ENCODE data around the gene LAT. TPM values are rescaled to one million over a fixed set of nuclear protein-coding genes. Genes with fewer than 3 reads are reported as not detected.

LAT gene
- total RNA-seq, 2 experiments from 2014 or later: 17.5 to 19.8 TPM

GRCh38 chr16:29025735-29026134, 40.9 kb downstream of the LAT start:
- ChIA-PET CTCF (ENCODE audit: unreplicated experiment) (no interaction called here), POLR2A (no interaction called here)
- no TSS peak for BruUV-seq (replicated peaks)
- Histone ChIP-seq H3K4me2 (ENCODE audit: low read length) (no peak overlapping the region), H3K36me3 (ENCODE audit: insufficient read depth, low read length) (no peaks in the 10 kb centered on the region), H2AFZ (ENCODE audit: low read length) (no peak overlapping the region), H4K20me1 (ENCODE audit: insufficient read depth, low read length) (no peaks in the 10 kb centered on the region), H3K4me3 (ENCODE audit: low read depth, low read length, poor library complexity, severe bottlenecking) (no peak overlapping the region), H3K9me2 (ENCODE audit: insufficient read depth, low read length) (no peaks in the 10 kb centered on the region), H3K4me1 (ENCODE audit: insufficient read depth, low read length, poor library complexity, severe bottlenecking) (no peaks in the 10 kb centered on the region), H3K79me2 (ENCODE audit: insufficient read depth, low read depth, low read length) (no peaks in the 10 kb centered on the region), H3K27ac (ENCODE audit: low read depth, low read length, poor library complexity, severe bottlenecking) (no peak overlapping the region), H3K9me3 (ENCODE audit: low read length) (no peaks in the 10 kb centered on the region)
- no peak for TF ChIP-seq EZH2phosphoT487 (IDR thresholded peaks at IDR 0.05; ENCODE audit: borderline replicate concordance, low read depth, low read length)
- TF ChIP-seq CTCF (conservative IDR thresholded peaks at IDR 0.05; ENCODE audit: low read length): no peak
- no peak for DNase-seq (ENCODE audit: low spot score)
- intact Hi-C loops (cut with micrococcal nuclease; ENCODE audit: unreplicated experiment): no loop called here

- Histone ChIP-seq H3K79me2 (ENCODE audit: insufficient read depth, low read depth, low read length) (no peaks in the 10 kb centered on the region), H3K9me3 (ENCODE audit: low read length) (no peaks in the 10 kb centered on the region), H3K27ac (ENCODE audit: low read depth, low read length, poor library complexity, severe bottlenecking) (no peak overlapping the region), H2AFZ (ENCODE audit: low read length) (no peak overlapping the region), H3K4me2 (ENCODE audit: low read length) (no peak overlapping the region), H3K9me2 (ENCODE audit: insufficient read depth, low read length) (no peaks in the 10 kb centered on the region), H4K20me1 (ENCODE audit: insufficient read depth, low read length) (no peaks in the 10 kb centered on the region), H3K36me3 (ENCODE audit: insufficient read depth, low read length) (no peaks in the 10 kb centered on the region), H3K4me1 (ENCODE audit: insufficient read depth, low read length, poor library complexity, severe bottlenecking) (no peaks in the 10 kb centered on the region), H3K4me3 (ENCODE audit: low read depth, low read length, poor library complexity, severe bottlenecking) (no peak overlapping the region)
- no peak for DNase-seq (ENCODE audit: low spot score)
- TF ChIP-seq CTCF (conservative IDR thresholded peaks at IDR 0.05; ENCODE audit: low read length) (no peak), EZH2phosphoT487 (IDR thresholded peaks at IDR 0.05; ENCODE audit: borderline replicate concordance, low read depth, low read length) (no peak)
- no TSS peak for BruUV-seq (replicated peaks)
- ChIA-PET POLR2A (no interaction called here), CTCF (ENCODE audit: unreplicated experiment) (no interaction called here)
- intact Hi-C loops (cut with micrococcal nuclease; ENCODE audit: unreplicated experiment): no loop called here
These were observed 43.8 kb downstream of the LAT start for GRCh38 chr16:29028457-29029167.

GRCh38 chr16:29029168-29029994, 44.5 kb downstream of the LAT start:
- H3K79me2 ChIP-seq (ENCODE audit: insufficient read depth, low read depth, low read length): no peaks in the 10 kb centered on the region
- TF ChIP-seq CTCF (conservative IDR thresholded peaks at IDR 0.05; ENCODE audit: low read length) (no peak), EZH2phosphoT487 (IDR thresholded peaks at IDR 0.05; ENCODE audit: borderline replicate concordance, low read depth, low read length) (no peak)
- no peak for DNase-seq (ENCODE audit: low spot score)
- ChIA-PET POLR2A (no interaction called here), CTCF (ENCODE audit: unreplicated experiment) (no interaction called here)
- no peak overlapping the region for H3K4me2 ChIP-seq (ENCODE audit: low read length)
- intact Hi-C loops (cut with micrococcal nuclease; ENCODE audit: unreplicated experiment): no loop called here
- no peaks in the 10 kb centered on the region for H3K9me3 ChIP-seq (ENCODE audit: low read length)
- no peaks in the 10 kb centered on the region for H4K20me1 ChIP-seq (ENCODE audit: insufficient read depth, low read length)
- H3K4me1 ChIP-seq (ENCODE audit: insufficient read depth, low read length, poor library complexity, severe bottlenecking): no peaks in the 10 kb centered on the region
- H3K27ac ChIP-seq (ENCODE audit: low read depth, low read length, poor library complexity, severe bottlenecking): no peak overlapping the region
- BruUV-seq (replicated peaks): no TSS peak
- H3K36me3 ChIP-seq (ENCODE audit: insufficient read depth, low read length): no peaks in the 10 kb centered on the region
- no peak overlapping the region for H3K4me3 ChIP-seq (ENCODE audit: low read depth, low read length, poor library complexity, severe bottlenecking)
- H3K9me2 ChIP-seq (ENCODE audit: insufficient read depth, low read length): no peaks in the 10 kb centered on the region
- no peak overlapping the region for H2AFZ ChIP-seq (ENCODE audit: low read length)

Measured in OCI-LY7 (cell line).